Measurements from ENCODE around the gene PAWR.

PAWR gene

GRCh38 chr12:79597910-79598309, 92.9 kb downstream of the PAWR start:
- Histone ChIP-seq H2AK5ac (ENCODE audit: low read depth, low read length) (no peak overlapping the region), H3K9ac (ENCODE audit: low read depth, low read length, poor library complexity) (no peak overlapping the region), H3K18ac (ENCODE audit: low read length) (no peak overlapping the region), H3K9me3 (replicated peaks in 1 of 2; ENCODE audit: control insufficient read depth in 2 of 2, insufficient read depth in 1 of 2, low read depth in 1 of 2, low read length in 2 of 2) (no peaks in the 10 kb centered on the region), H4K8ac (ENCODE audit: low read depth, low read length) (no peak overlapping the region), H3K27me3 (ENCODE audit: control insufficient read depth in 3 of 3, insufficient read depth in 3 of 3, low read depth in 1 of 3, low read length in 3 of 3) (no peaks in the 10 kb centered on the region), H2AFZ (ENCODE audit: low read length) (no peak overlapping the region), H2BK15ac (ENCODE audit: low read length) (no peak overlapping the region), H3K36me3 (replicated peaks in 1 of 2; ENCODE audit: control insufficient read depth in 2 of 2, insufficient read depth in 2 of 2, low read length in 2 of 2) (peaks cover 1 to 19% of the 10 kb centered on the region in 2 donors), H4K91ac (ENCODE audit: low read depth, low read length, poor library complexity) (no peak overlapping the region), H2BK12ac (ENCODE audit: low read length) (no peak overlapping the region), H3K4ac (ENCODE audit: low read length) (no peak overlapping the region), H3K4me2 (ENCODE audit: insufficient read depth, low read length, poor library complexity, severe bottlenecking) (no peak overlapping the region), H2BK120ac (ENCODE audit: low read depth, low read length) (no peak overlapping the region), H3K79me1 (ENCODE audit: low read depth, low read length) (no peaks in the 10 kb centered on the region), H3K14ac (ENCODE audit: low read length) (no peak overlapping the region), H3K4me1 (ENCODE audit: control insufficient read depth in 2 of 2, insufficient read depth in 1 of 2, low read depth in 1 of 2, low read length in 2 of 2) (no peaks in the 10 kb centered on the region), H3K4me3 (ENCODE audit: low read length in 2 of 2) (no peak overlapping the region), H2BK5ac (ENCODE audit: low read length) (no peak overlapping the region), H3K23ac (ENCODE audit: low read depth, low read length, poor library complexity) (no peak overlapping the region), H3K27ac (replicated peaks; ENCODE audit: low read length) (no peak overlapping the region)
- no CpG with 5 or more reads among the region's 3 CpGs for WGBS, 2 donors (ENCODE audit: extremely low coverage in 2 of 2, insufficient read length in 2 of 2, insufficient replicate concordance in 1 of 2)
- DNase-seq (ENCODE audit: low spot score), result no peak

GRCh38 chr12:79596719-79597350, 93.9 kb downstream of the PAWR start:
- Histone ChIP-seq H2BK15ac (ENCODE audit: low read length) (no peak overlapping the region), H3K18ac (ENCODE audit: low read length) (no peak overlapping the region), H3K4ac (ENCODE audit: low read length) (no peak overlapping the region), H3K4me2 (ENCODE audit: insufficient read depth, low read length, poor library complexity, severe bottlenecking) (no peak overlapping the region), H3K14ac (ENCODE audit: low read length) (no peak overlapping the region), H3K27me3 (ENCODE audit: control insufficient read depth in 3 of 3, insufficient read depth in 3 of 3, low read depth in 1 of 3, low read length in 3 of 3) (no peaks in the 10 kb centered on the region), H2AFZ (ENCODE audit: low read length) (no peak overlapping the region), H2AK5ac (ENCODE audit: low read depth, low read length) (no peak overlapping the region), H3K9me3 (replicated peaks in 1 of 2; ENCODE audit: control insufficient read depth in 2 of 2, insufficient read depth in 1 of 2, low read depth in 1 of 2, low read length in 2 of 2) (no peaks in the 10 kb centered on the region), H2BK120ac (ENCODE audit: low read depth, low read length) (no peak overlapping the region), H3K9ac (ENCODE audit: low read depth, low read length, poor library complexity) (no peak overlapping the region), H3K4me1 (ENCODE audit: control insufficient read depth in 2 of 2, insufficient read depth in 1 of 2, low read depth in 1 of 2, low read length in 2 of 2) (no peaks in the 10 kb centered on the region), H3K27ac (replicated peaks; ENCODE audit: low read length) (no peak overlapping the region), H4K8ac (ENCODE audit: low read depth, low read length) (no peak overlapping the region), H2BK12ac (ENCODE audit: low read length) (no peak overlapping the region), H3K23ac (ENCODE audit: low read depth, low read length, poor library complexity) (no peak overlapping the region), H3K36me3 (replicated peaks in 1 of 2; ENCODE audit: control insufficient read depth in 2 of 2, insufficient read depth in 2 of 2, low read length in 2 of 2) (peaks cover 2 to 23% of the 10 kb centered on the region in 2 donors), H4K91ac (ENCODE audit: low read depth, low read length, poor library complexity) (no peak overlapping the region), H2BK5ac (ENCODE audit: low read length) (no peak overlapping the region), H3K4me3 (ENCODE audit: low read length in 2 of 2) (no peak overlapping the region), H3K79me1 (ENCODE audit: low read depth, low read length) (no peaks in the 10 kb centered on the region)
- DNase-seq (ENCODE audit: low spot score), result no peak
- WGBS, 2 donors (ENCODE audit: extremely low coverage in 2 of 2, insufficient read length in 2 of 2, insufficient replicate concordance in 1 of 2), result no CpG with 5 or more reads among the region's 10 CpGs

GRCh38 chr12:79595273-79595672, 95.5 kb downstream of the PAWR start:
- H2BK15ac ChIP-seq (ENCODE audit: low read length), result no peak overlapping the region
- H3K27ac ChIP-seq (replicated peaks; ENCODE audit: low read length), result no peak overlapping the region
- H2BK120ac ChIP-seq (ENCODE audit: low read depth, low read length), result no peak overlapping the region
- no peaks in the 10 kb centered on the region for H3K9me3 ChIP-seq (replicated peaks in 1 of 2; ENCODE audit: control insufficient read depth in 2 of 2, insufficient read depth in 1 of 2, low read depth in 1 of 2, low read length in 2 of 2)
- no CpG with 5 or more reads among the region's 4 CpGs for WGBS, 2 donors (ENCODE audit: extremely low coverage in 2 of 2, insufficient read length in 2 of 2, insufficient replicate concordance in 1 of 2)
- H3K4me1 ChIP-seq (ENCODE audit: control insufficient read depth in 2 of 2, insufficient read depth in 1 of 2, low read depth in 1 of 2, low read length in 2 of 2), result no peaks in the 10 kb centered on the region
- H3K4ac ChIP-seq (ENCODE audit: low read length), result no peak overlapping the region
- H2AK5ac ChIP-seq (ENCODE audit: low read depth, low read length), result no peak overlapping the region
- peaks cover 4 to 36% of the 10 kb centered on the region in 2 donors for H3K36me3 ChIP-seq (replicated peaks in 1 of 2; ENCODE audit: control insufficient read depth in 2 of 2, insufficient read depth in 2 of 2, low read length in 2 of 2)
- H3K9ac ChIP-seq (ENCODE audit: low read depth, low read length, poor library complexity), result no peak overlapping the region
- H2AFZ ChIP-seq (ENCODE audit: low read length), result no peak overlapping the region
- no peak for DNase-seq (ENCODE audit: low spot score)
- no peak overlapping the region for H3K4me3 ChIP-seq (ENCODE audit: low read length in 2 of 2)
- no peak overlapping the region for H3K14ac ChIP-seq (ENCODE audit: low read length)
- no peaks in the 10 kb centered on the region for H3K27me3 ChIP-seq (ENCODE audit: control insufficient read depth in 3 of 3, insufficient read depth in 3 of 3, low read depth in 1 of 3, low read length in 3 of 3)
- no peak overlapping the region for H3K4me2 ChIP-seq (ENCODE audit: insufficient read depth, low read length, poor library complexity, severe bottlenecking)
- H2BK12ac ChIP-seq (ENCODE audit: low read length), result no peak overlapping the region
- no peak overlapping the region for H2BK5ac ChIP-seq (ENCODE audit: low read length)
- no peak overlapping the region for H4K8ac ChIP-seq (ENCODE audit: low read depth, low read length)
- H4K91ac ChIP-seq (ENCODE audit: low read depth, low read length, poor library complexity), result no peak overlapping the region
- no peak overlapping the region for H3K18ac ChIP-seq (ENCODE audit: low read length)
- no peaks in the 10 kb centered on the region for H3K79me1 ChIP-seq (ENCODE audit: low read depth, low read length)
- H3K23ac ChIP-seq (ENCODE audit: low read depth, low read length, poor library complexity), result no peak overlapping the region

- Histone ChIP-seq H3K4me2 (ENCODE audit: insufficient read depth, low read length, poor library complexity, severe bottlenecking) (no peak overlapping the region), H3K27ac (replicated peaks; ENCODE audit: low read length) (no peak overlapping the region), H2AFZ (ENCODE audit: low read length) (no peak overlapping the region), H2AK5ac (ENCODE audit: low read depth, low read length) (no peak overlapping the region), H3K4ac (ENCODE audit: low read length) (no peak overlapping the region), H2BK5ac (ENCODE audit: low read length) (no peak overlapping the region), H3K9ac (ENCODE audit: low read depth, low read length, poor library complexity) (no peak overlapping the region), H2BK120ac (ENCODE audit: low read depth, low read length) (no peak overlapping the region), H3K4me3 (ENCODE audit: low read length in 2 of 2) (no peak overlapping the region), H3K79me1 (ENCODE audit: low read depth, low read length) (no peaks in the 10 kb centered on the region), H3K18ac (ENCODE audit: low read length) (no peak overlapping the region), H3K36me3 (replicated peaks in 1 of 2; ENCODE audit: control insufficient read depth in 2 of 2, insufficient read depth in 2 of 2, low read length in 2 of 2) (peaks cover 4 to 36% of the 10 kb centered on the region in 2 donors), H3K9me3 (replicated peaks in 1 of 2; ENCODE audit: control insufficient read depth in 2 of 2, insufficient read depth in 1 of 2, low read depth in 1 of 2, low read length in 2 of 2) (no peaks in the 10 kb centered on the region), H3K23ac (ENCODE audit: low read depth, low read length, poor library complexity) (no peak overlapping the region), H2BK12ac (ENCODE audit: low read length) (no peak overlapping the region), H3K27me3 (ENCODE audit: control insufficient read depth in 3 of 3, insufficient read depth in 3 of 3, low read depth in 1 of 3, low read length in 3 of 3) (no peaks in the 10 kb centered on the region), H4K91ac (ENCODE audit: low read depth, low read length, poor library complexity) (no peak overlapping the region), H4K8ac (ENCODE audit: low read depth, low read length) (no peak overlapping the region), H2BK15ac (ENCODE audit: low read length) (no peak overlapping the region), H3K4me1 (ENCODE audit: control insufficient read depth in 2 of 2, insufficient read depth in 1 of 2, low read depth in 1 of 2, low read length in 2 of 2) (no peaks in the 10 kb centered on the region), H3K14ac (ENCODE audit: low read length) (no peak overlapping the region)
- no peak for DNase-seq (ENCODE audit: low spot score)
- WGBS, 2 donors (ENCODE audit: extremely low coverage in 2 of 2, insufficient read length in 2 of 2, insufficient replicate concordance in 1 of 2), result no CpG with 5 or more reads among the region's 3 CpGs
Observed at GRCh38 chr12:79592865-79593264, 97.9 kb downstream of the PAWR start.
